Suprapubic skin (tissue), 4 donors: ENCODE measurements around the gene RMDN2.

Experiments used
- CTCF ChIP-seq, 2 donors: fragments of 200-600 bp in 1 of 2; fragments of 450-650 bp in 1 of 2; sonication (generic) in 1 of 2; IDR thresholded peaks; one replicate each; pipeline ENCODE4 v1.5.1; 2016 to 2019; ENCODE audit warnings: antibody characterized with exemption in 2 of 2, mild to moderate bottlenecking in 1 of 2, moderate library complexity in 1 of 2
- EP300 ChIP-seq: sonication (generic); formaldehyde crosslinking; IDR thresholded peaks from one replicate; pipeline ENCODE4 v1.6.1; 2017; ENCODE audit warnings: antibody characterized with exemption
- POLR2A ChIP-seq, 2 donors: fragments of 450-650 bp; IDR thresholded peaks; one replicate each; pipeline ENCODE4 v1.6.1; 2017; ENCODE audit warnings: antibody characterized with exemption in 2 of 2, mild to moderate bottlenecking in 2 of 2, moderate library complexity in 2 of 2
- POLR2AphosphoS5 ChIP-seq, 3 donors: sonication (generic); formaldehyde crosslinking; IDR thresholded peaks; one replicate each; pipeline ENCODE4 v1.6.1; 2017; ENCODE audit warnings: antibody characterized with exemption in 3 of 3

- no peak for TF ChIP-seq EP300
- no peak for TF ChIP-seq CTCF (IDR thresholded peaks at IDR 0.05)
- no peak for TF ChIP-seq POLR2A (IDR thresholded peaks at IDR 0.05)
- TF ChIP-seq POLR2AphosphoS5 (IDR thresholded peaks at IDR 0.05): no peak
These were observed 28.8 kb upstream of the RMDN2 start for GRCh38 chr2:37896319-37896718.
